Activated CD4-positive, alpha-beta memory T cell treated with anti-CD3 and anti-CD28 coated beads for 36 hours (primary cell): ENCODE results near the gene FAM50A. TPM values are rescaled to one million over a fixed set of nuclear protein-coding genes. Genes with fewer than 3 reads are reported as not detected.

Source experiments
- CTCF ChIA-PET: fragments of 350-600 bp; sonication (Branson Sonifier 250); formaldehyde crosslinking; loops from one replicate; lab custom pipeline; 2021; ENCODE audit warnings: antibody characterized with exemption, inconsistent platforms; lab: Charles Lee
- POLR2A ChIA-PET: fragments of 350-600 bp; sonication (Branson Sonifier 250); formaldehyde crosslinking; loops from one replicate; lab custom pipeline; 2021; ENCODE audit warnings: antibody characterized with exemption; lab: Charles Lee
- DNase-seq: peaks from one replicate; pipeline ENCODE4 v3.0.0-alpha.2; 2020
- H3K27ac Mint-ChIP-seq: one replicate; pipeline ENCODE4 v1.8.0; 2021; ENCODE audit warnings: mixed read lengths
- H3K27me3 Mint-ChIP-seq: one replicate; pipeline ENCODE4 v1.8.0; 2021; ENCODE audit warnings: mixed read lengths
- H3K36me3 Mint-ChIP-seq: one replicate; pipeline ENCODE4 v1.8.0; 2021; ENCODE audit warnings: mixed read lengths
- H3K4me1 Mint-ChIP-seq: one replicate; pipeline ENCODE4 v1.8.0; 2021; ENCODE audit warnings: low read depth, mixed read lengths
- H3K4me3 Mint-ChIP-seq: one replicate; pipeline ENCODE4 v1.8.0; 2021; ENCODE audit warnings: mild to moderate bottlenecking, mixed read lengths
- H3K9me3 Mint-ChIP-seq: one replicate; pipeline ENCODE4 v1.8.0; 2021; ENCODE audit warnings: mixed read lengths
- intact Hi-C: fragments of 100-400 bp; cut with micrococcal nuclease; formaldehyde crosslinking; loops from one replicate; pipeline ENCODE4 v1.15.1; 2023
- total RNA-seq, 2 experiments: library from RNA; stranded (reverse); gene quantifications; one replicate each; pipeline ENCODE4 v1.2.3, GENCODE V29; 2021

FAM50A gene
- total RNA-seq, 2 experiments from 2014 or later: 61.1 to 61.9 TPM

- DNase-seq: no peak
- Mint-ChIP-seq H3K27me3 (no peaks in the 10 kb centered on the region), H3K4me1 (peaks cover 23% of the 10 kb centered on the region), H3K4me3 (peak overlapping the region; percentile 57), H3K27ac (no peak overlapping the region), H3K9me3 (no peaks in the 10 kb centered on the region), H3K36me3 (peaks cover 22% of the 10 kb centered on the region)
- intact Hi-C loops: loop anchor here (5.0 kb wide), 1 partner anchor 34 kb away; the partner anchor contains the start of gene LAGE3
- POLR2A ChIA-PET: interaction anchor here (0.8 to 1.5 kb wide), 3 partner anchors 14 to 46 kb away, joined by 3 read pairs; partner anchors contain the start of genes PLXNA3 and RPL10
- CTCF ChIA-PET: no interaction called here
Observed at GRCh38 chrX:154443479-154443910, 446 bp upstream of the FAM50A start.

- CTCF ChIA-PET: no interaction called here
- H3K27ac Mint-ChIP-seq: no peak overlapping the region
Observed at GRCh38 chrX:154444755-154445246, 860 bp downstream of the FAM50A start.

GRCh38 chrX:154445776-154446175 is 1.8 kb downstream of the FAM50A start:
- Mint-ChIP-seq H3K4me3 (no peak overlapping the region), H3K27me3 (no peaks in the 10 kb centered on the region), H3K36me3 (peaks cover 18% of the 10 kb centered on the region), H3K4me1 (peaks cover 13% of the 10 kb centered on the region), H3K9me3 (no peaks in the 10 kb centered on the region), H3K27ac (no peak overlapping the region)
- POLR2A ChIA-PET: interaction anchor here (1.2 to 1.6 kb wide), 2 partner anchors 40 to 48 kb away, joined by 3 to 5 read pairs; partner anchors contain the start of genes RPL10 and UBL4A
- intact Hi-C loops: no loop called here
- CTCF ChIA-PET: no interaction called here
- DNase-seq: no peak

More at GRCh38 chrX:154444755-154445246, 860 bp downstream of the FAM50A start:
- intact Hi-C loops: loop anchor here (5.0 kb wide), 1 partner anchor 32 kb away; the partner anchor contains the start of gene LAGE3
- POLR2A ChIA-PET: interaction anchor here (1.2 to 1.6 kb wide), 3 partner anchors 16 to 47 kb away, joined by 3 to 5 read pairs (median 4); partner anchors contain the start of genes ATP6AP1, RPL10 and UBL4A
- H3K9me3 Mint-ChIP-seq: no peaks in the 10 kb centered on the region
- peaks cover 18% of the 10 kb centered on the region for H3K4me1 Mint-ChIP-seq
- no peak for DNase-seq
- H3K4me3 Mint-ChIP-seq: peak overlapping the region; percentile 70
- no peaks in the 10 kb centered on the region for H3K27me3 Mint-ChIP-seq
- H3K36me3 Mint-ChIP-seq: peaks cover 19% of the 10 kb centered on the region

GRCh38 chrX:154446430-154446829 is 2.5 kb downstream of the FAM50A start:
- ChIA-PET POLR2A (interaction anchor here (1.6 kb wide), 1 partner anchor 39 kb away, joined by 5 read pairs; the partner anchor contains the start of gene UBL4A), CTCF (no interaction called here)
- intact Hi-C loops: no loop called here
- no peak overlapping the region for H3K4me3 Mint-ChIP-seq
- peaks cover 15% of the 10 kb centered on the region for H3K36me3 Mint-ChIP-seq
- peaks cover 13% of the 10 kb centered on the region for H3K4me1 Mint-ChIP-seq
- H3K9me3 Mint-ChIP-seq: no peaks in the 10 kb centered on the region
- no peak for DNase-seq
- no peaks in the 10 kb centered on the region for H3K27me3 Mint-ChIP-seq
- no peak overlapping the region for H3K27ac Mint-ChIP-seq

- no peaks in the 10 kb centered on the region for H3K27me3 Mint-ChIP-seq
- peaks cover 6% of the 10 kb centered on the region for H3K4me1 Mint-ChIP-seq
- no peak overlapping the region for H3K4me3 Mint-ChIP-seq
- H3K36me3 Mint-ChIP-seq: peaks cover 6% of the 10 kb centered on the region
- no peak for DNase-seq
- ChIA-PET POLR2A (no interaction called here), CTCF (no interaction called here)
- H3K9me3 Mint-ChIP-seq: no peaks in the 10 kb centered on the region
- no peak overlapping the region for H3K27ac Mint-ChIP-seq
- intact Hi-C loops: no loop called here
Observed at GRCh38 chrX:154448484-154448883, 4.5 kb downstream of the FAM50A start.

- Mint-ChIP-seq H3K4me3 (no peak overlapping the region), H3K27ac (no peak overlapping the region), H3K36me3 (peaks cover 6% of the 10 kb centered on the region), H3K27me3 (no peaks in the 10 kb centered on the region), H3K9me3 (peaks cover 1% of the 10 kb centered on the region), H3K4me1 (peaks cover 6% of the 10 kb centered on the region)
- intact Hi-C loops: no loop called here
- DNase-seq: no peak
- ChIA-PET POLR2A (no interaction called here), CTCF (no interaction called here)
Observed at GRCh38 chrX:154449618-154450017, 5.7 kb downstream of the FAM50A start.

- CTCF ChIA-PET: no interaction called here
- H3K36me3 Mint-ChIP-seq: peaks cover 6% of the 10 kb centered on the region
- DNase-seq: no peak
- intact Hi-C loops: no loop called here
- POLR2A ChIA-PET: no interaction called here
- H3K4me1 Mint-ChIP-seq: peaks cover 6% of the 10 kb centered on the region
- peaks cover 2% of the 10 kb centered on the region for H3K9me3 Mint-ChIP-seq
- no peak overlapping the region for H3K4me3 Mint-ChIP-seq
- H3K27me3 Mint-ChIP-seq: no peaks in the 10 kb centered on the region
- H3K27ac Mint-ChIP-seq: no peak overlapping the region
Observed at GRCh38 chrX:154450312-154450711, 6.4 kb downstream of the FAM50A start.

GRCh38 chrX:154452823-154453222 is 8.9 kb downstream of the FAM50A start:
- intact Hi-C loops: no loop called here

GRCh38 chrX:154457491-154458115 is 13.7 kb downstream of the FAM50A start:
- H3K4me1 Mint-ChIP-seq: peaks cover 7% of the 10 kb centered on the region
- intact Hi-C loops: loop anchor here (2.0 kb wide), 1 partner anchor 21 kb away; the partner anchor contains the start of gene GDI1
- DNase-seq: peak; percentile 60
- ChIA-PET CTCF (interaction anchor here (1.0 kb wide), 1 partner anchor 70 kb away, joined by 4 read pairs; no protein-coding TSS in a partner anchor), POLR2A (interaction anchor here (0.8 kb wide), 1 partner anchor 14 kb away, joined by 3 read pairs; the partner anchor contains the start of gene FAM50A)
- peak overlapping the region; percentile 82 for H3K4me3 Mint-ChIP-seq
- H3K27ac Mint-ChIP-seq: peak overlapping the region; percentile 74
- peaks cover 2% of the 10 kb centered on the region for H3K9me3 Mint-ChIP-seq
- peaks cover 1% of the 10 kb centered on the region for H3K36me3 Mint-ChIP-seq
- no peaks in the 10 kb centered on the region for H3K27me3 Mint-ChIP-seq

More at GRCh38 chrX:154452823-154453222, 8.9 kb downstream of the FAM50A start:
- H3K4me1 Mint-ChIP-seq: peaks cover 5% of the 10 kb centered on the region
- H3K36me3 Mint-ChIP-seq: peaks cover 3% of the 10 kb centered on the region
- H3K27me3 Mint-ChIP-seq: no peaks in the 10 kb centered on the region
- peaks cover 2% of the 10 kb centered on the region for H3K9me3 Mint-ChIP-seq
- no peak for DNase-seq
- H3K27ac Mint-ChIP-seq: no peak overlapping the region
- POLR2A ChIA-PET: interaction anchor here (0.8 kb wide), 1 partner anchor 20 kb away, joined by 3 read pairs; no protein-coding TSS in a partner anchor
- CTCF ChIA-PET: no interaction called here
- no peak overlapping the region for H3K4me3 Mint-ChIP-seq

GRCh38 chrX:154458116-154458953 is 14.4 kb downstream of the FAM50A start, which contains the start of gene PLXNA3:
Gene PLXNA3 (plus strand): TSS chrX:154458281. CDS start chrX:154460184, 1,903 bp downstream.
- DNase-seq: peak; percentile 66
- Mint-ChIP-seq H3K9me3 (peaks cover 2% of the 10 kb centered on the region), H3K27ac (peak within 1 kb of the TSS; percentile 74), H3K27me3 (no peaks in the 10 kb centered on the region), H3K4me3 (peak within 1 kb of the TSS; percentile 82), H3K36me3 (peaks cover 1% of the 10 kb centered on the region), H3K4me1 (peaks cover 7% of the 10 kb centered on the region)
- intact Hi-C loops: no loop called here
- CTCF ChIA-PET: interaction anchor here (0.6 to 1.0 kb wide), 4 partner anchors 60 to 848 kb away, joined by 3 to 4 read pairs (median 4); partner anchors contain the start of gene RPL10
- POLR2A ChIA-PET: interaction anchor here (0.8 to 1.4 kb wide), 2 partner anchors 15 to 33 kb away, joined by 3 to 4 read pairs; partner anchors contain the start of genes FAM50A and SLC10A3
